NCI-H510A (cell line): ENCODE results near the gene FICD.

Experiments
- DNase-seq: peaks from one replicate; lab custom pipeline; 2025; lab: John Stamatoyannopoulos, UW

FICD gene

DNA sequence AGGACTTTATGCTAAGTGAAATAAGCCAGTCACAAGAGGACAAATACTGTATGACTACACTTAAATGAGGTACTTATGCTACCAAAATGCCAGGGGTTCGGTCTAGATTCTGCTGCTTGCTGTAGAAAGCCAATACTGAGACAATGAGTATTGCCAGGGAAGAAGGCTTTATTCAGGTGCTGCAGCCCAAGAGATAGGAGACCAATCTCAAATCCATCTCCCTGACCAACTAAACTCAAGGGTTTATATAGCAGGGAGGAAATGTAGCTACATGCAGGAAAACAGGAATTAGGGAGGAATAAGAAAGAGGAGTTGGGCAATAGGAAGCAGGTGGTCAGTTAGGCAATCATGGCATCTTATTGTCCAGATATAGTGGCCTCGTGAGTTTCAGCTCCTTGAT is 12.2 kb upstream of the FICD start:
- no peak for DNase-seq

DNA sequence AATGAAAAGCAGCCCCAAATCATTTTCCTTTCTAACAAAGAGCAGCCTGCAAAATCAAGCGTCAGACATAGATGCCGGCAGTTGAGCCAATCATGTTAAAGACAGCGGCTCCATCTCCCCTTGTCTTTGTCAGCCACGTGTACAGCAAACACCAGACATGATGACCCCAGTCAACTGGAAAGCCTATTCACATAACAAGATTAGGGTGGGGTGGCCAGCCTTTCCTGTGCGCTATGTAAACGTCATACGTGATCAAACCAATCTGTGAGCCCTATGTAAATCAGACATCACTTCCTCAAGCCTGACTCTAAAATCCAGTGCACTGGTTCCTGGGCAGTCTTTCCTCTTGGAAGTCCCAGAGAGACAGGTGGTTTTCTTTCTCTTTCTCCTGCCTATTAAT is 9.9 kb upstream of the FICD start:
- no peak for DNase-seq

DNA sequence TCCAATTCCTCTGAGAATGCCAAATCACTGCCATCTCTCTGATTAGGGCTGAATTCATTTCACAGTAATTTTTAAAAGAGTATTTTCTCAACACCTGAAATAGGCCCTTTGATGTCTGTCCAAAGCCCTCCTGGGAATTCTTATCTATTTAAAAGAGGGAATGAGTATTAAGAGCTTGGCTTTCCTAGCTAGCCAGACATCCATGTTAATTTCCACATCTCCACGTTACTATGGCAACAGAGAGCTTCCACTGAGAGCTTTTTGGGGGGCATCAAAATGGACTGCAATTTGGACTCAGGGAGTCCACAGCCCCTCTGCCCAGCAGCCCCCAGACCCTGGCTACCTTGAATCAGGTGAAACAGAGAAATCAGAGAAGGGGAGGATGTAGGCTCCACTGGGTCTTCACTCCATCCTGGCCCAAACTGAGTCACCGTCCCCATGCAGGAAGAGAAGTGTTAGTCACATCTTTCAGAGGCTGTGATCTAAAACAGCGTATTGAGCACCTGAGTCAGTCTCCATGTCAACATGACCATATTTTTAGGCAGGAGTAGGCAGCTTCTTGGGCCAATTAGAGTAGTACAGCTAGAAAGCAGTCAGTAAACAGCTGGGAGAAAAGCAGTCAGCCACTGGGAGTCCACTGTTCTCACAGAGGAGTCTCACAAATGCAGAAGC is 7.0 kb upstream of the FICD start:
- DNase-seq = no peak

DNA sequence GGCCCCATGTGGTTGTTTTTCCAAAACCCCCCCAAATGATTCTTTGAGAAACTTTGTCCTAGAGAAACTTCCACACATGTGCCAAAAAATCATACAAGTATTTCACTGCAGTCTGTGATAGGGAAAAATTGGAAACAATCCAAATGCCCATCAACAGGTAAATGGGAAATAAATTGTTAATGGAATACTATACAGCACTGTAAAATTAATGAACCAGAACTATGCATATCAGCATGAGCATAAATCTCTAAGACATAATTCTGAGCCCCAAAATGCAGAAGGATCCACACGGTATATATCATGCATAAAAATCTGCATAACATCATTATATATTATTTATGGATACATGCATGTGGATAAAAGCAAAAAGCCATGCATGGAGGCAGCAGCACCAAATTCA is 5.3 kb upstream of the FICD start:
- no peak for DNase-seq

DNA sequence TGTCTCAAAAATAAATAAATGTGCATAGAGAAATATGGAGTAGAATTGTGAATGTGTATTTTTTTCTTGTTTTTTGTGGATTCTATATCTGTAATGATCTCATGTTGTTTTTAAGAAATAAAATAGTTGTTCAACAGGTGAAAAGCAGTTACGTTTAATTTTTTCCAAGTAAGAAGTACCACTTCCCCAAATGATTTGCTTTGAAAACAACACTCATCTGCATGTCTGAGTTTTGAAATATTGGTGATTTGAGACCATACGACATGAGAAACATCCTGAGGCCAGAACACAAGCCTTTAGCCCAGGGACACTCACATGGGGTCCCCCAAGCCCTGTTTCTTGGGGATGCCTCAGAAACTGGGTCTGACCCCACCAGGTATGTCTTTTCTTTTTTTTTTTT is 4.2 kb upstream of the FICD start:
- no peak for DNase-seq

DNA sequence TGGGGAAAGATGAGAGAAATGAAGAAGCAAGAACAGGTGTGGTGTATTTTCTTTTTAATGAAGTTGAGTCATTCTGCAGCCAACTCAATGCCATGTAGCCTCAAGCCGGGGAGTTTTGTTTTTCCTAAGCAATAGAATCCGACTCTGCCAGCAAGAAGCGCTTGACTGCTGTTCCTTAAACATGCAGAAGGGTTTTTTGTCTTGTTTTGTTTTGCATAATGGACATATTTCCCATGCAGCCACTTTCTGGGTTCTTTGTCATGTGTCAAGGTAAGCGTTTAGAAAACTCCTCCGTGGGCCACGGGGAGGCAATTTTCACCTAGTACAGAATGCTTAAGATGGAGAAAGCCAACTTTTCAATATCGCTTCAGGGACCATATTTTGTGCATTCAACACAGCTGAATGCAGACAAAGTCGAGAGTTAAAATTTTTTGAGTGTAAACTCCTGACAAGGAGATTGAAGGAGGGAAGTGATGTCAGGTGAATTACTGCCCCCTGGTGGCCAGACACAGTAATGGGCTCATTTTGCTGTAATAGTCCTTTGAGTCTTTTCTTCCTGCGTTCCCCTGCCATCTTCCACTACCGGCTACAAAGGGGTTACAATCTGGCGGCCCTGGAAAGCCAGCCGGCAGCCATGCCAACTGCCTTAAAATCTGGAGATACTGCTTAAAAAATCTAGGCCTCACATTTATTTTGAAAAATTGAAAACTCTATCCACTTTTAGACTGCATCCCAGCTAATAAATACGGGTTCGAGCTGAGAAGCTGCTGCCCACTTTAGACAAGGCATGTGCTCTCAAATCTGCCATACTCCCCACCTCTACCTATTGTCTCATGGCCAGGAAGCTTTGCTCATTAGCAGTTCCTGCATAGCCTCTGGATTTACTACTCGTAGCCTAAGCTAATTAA is 3.2 kb upstream of the FICD start:
- no peak for DNase-seq

DNA sequence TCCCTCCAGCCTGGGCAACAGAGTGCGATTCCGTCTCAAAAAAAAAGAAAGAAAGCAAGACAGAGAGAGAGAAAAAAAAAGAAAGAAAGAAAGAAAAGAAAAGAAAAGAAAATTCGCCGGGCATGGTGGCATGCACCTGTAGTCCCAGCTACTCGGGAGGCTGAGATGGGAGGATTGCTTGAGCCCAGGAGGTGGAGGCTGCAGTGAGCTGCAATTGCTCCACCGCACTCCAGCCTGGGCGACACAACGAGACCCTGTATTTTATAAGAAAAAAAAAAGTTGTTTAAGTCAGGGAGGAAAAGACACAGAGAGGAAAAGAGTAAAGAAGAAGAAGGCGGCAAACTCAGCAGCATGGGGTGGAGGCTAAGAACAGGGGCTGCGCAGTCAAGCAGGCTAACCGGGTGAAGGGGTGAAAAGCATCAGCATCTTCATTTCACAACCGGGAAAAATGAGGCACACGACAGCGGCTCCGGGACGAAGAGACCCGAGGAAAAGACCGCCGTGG is 557 bp upstream of the FICD start:
- no peak for DNase-seq

DNA sequence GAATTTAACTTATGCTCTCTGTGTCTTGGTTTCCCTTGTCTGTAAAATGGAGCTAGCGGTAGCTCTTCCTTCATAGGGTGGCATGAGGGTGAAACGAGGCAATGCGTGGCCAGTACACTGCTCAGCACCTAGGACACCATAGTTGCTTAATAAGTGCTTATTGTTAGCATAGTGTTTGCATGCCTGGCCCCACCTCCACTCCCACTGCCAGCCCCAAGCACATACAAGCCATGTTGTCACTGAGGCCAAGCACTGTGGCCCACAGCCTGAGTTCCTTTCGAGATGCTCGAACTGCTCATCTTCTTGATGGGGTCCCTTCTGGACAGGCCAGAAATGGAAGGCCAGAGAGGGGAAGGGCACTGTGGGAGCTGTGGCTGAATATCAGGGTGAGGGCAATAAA is 839 bp downstream of the FICD start:
- no peak for DNase-seq

DNA sequence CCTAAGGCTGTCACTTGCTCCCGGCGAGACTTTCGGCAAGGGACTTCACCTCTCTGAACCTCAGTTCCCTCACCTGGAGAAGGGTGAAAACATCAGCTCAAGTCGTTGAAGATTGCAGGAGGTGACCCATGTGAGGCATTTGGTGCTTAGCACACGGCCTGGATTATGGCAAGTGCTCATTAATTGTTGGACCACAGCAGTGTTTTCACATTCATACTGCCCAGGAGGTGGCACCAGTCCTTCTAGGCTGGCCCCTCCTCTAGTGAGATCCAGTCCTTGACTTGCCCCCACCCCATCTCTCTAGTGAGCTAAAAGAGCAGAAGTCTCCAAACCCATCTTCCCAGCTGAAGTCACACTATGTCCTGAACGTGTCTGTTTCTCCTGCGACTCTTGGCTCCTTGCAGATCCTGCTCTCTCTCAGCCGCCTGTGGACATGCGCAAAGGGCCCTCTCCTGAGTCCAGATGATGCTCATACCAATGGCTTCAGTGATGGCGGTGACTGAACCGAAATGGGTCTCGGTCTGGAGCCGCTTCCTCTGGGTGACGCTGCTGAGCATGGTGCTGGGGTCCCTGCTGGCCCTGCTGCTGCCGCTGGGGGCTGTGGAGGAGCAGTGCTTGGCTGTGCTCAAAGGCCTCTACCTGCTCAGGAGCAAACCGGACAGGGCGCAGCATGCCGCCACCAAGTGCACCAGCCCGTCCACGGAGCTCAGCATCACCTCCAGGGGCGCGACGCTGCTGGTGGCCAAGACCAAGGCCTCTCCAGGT is 1.6 kb downstream of the FICD start:
- no peak for DNase-seq

DNA sequence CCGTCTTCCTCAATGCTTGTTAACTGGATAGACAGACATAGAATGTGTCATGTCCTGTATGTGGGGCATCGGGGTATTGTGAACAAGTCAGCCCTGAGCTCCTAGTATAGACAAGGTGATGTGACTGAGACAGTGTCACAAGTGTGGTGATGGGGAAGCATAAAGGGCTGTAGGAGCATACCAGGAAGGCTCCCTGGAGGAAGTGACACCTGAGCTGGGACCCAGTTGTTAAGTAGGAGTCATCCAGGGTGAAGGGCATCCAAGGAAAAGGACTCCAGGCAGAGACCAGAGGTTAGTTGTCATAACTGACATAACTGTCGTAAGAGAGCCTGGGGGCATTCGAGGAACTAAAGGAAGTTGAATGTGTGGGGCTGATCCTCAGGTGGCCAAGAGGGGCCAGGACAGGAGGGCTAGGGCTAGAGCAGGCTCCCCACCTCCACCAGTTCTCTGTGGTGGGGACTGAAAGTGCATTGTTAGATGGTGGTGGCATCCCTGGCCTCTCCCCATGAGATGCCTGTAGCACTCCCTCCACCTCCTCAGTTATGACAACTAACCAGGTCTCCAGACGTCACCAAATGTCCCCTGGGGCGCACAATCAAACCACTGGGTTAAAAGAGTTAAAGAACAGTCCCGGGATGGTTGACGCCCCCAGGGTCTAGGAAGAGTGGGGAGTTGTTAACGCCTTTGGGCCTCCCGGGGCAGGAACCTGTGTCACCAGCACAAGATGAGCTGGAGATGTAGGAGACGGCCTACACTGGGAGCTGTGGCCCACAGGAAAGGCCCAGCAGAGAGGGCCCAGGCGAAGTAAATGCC is 2.4 kb downstream of the FICD start:
- DNase-seq = no peak

DNA sequence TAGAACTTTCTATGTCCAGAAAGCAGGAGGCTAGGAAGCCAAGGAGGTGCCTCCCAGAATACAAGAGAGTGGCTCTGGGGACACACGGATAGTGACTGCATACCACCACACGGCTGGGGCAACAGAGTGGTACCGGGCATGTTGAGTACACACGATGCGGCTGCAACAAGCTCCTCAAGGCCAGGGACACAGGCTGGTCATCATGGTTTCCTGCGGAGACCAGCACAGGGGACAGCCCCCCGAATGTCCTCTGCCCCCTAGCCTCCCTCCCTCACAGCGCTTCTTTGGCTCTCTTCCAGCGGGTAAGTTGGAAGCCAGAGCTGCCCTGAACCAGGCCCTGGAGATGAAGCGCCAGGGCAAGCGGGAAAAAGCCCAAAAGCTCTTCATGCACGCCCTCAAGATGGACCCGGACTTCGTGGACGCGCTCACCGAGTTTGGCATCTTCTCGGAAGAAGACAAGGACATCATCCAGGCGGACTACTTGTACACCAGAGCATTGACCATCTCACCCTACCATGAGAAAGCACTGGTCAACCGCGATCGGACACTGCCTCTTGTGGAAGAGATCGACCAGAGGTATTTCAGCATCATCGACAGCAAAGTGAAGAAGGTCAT is 3.1 kb downstream of the FICD start:
- DNase-seq = no peak

DNA sequence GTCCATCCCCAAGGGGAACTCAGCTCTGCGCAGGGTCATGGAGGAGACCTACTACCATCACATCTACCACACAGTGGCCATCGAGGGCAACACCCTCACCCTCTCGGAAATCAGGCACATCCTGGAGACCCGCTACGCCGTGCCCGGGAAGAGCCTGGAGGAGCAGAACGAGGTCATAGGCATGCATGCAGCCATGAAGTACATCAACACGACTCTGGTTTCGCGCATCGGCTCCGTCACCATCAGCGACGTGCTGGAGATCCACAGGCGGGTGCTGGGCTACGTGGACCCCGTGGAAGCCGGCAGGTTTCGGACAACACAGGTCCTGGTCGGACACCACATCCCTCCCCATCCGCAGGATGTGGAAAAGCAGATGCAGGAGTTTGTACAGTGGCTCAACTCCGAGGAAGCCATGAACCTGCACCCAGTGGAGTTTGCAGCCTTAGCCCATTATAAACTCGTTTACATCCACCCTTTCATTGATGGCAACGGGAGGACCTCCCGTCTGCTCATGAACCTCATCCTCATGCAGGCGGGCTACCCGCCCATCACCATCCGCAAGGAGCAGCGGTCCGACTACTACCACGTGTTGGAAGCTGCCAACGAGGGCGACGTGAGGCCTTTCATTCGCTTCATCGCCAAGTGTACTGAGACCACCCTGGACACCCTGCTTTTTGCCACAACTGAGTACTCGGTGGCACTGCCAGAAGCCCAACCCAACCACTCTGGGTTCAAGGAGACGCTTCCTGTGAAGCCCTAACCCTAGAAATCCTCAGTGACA is 3.8 kb downstream of the FICD start:
- DNase-seq = no peak

DNA sequence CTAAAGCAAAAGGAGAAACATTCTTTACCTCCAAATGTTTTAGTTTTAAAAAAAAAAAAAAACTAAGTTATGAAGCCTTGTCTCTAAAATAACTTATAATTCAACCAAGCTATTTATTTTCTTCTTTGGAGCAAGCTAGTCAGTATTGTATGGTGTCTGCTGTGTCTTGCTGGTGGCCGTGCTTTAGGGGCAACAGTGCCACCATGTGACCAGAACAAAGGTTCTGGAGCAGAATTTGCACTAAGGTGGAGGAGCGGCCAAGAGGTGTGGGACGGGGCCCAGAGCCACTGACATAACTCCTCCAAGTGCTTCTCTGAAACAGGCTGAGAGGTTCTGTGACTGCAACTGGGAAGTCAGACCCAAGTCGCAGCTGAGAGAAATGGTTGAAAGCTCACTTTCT is 4.5 kb downstream of the FICD start:
- no peak for DNase-seq

DNA sequence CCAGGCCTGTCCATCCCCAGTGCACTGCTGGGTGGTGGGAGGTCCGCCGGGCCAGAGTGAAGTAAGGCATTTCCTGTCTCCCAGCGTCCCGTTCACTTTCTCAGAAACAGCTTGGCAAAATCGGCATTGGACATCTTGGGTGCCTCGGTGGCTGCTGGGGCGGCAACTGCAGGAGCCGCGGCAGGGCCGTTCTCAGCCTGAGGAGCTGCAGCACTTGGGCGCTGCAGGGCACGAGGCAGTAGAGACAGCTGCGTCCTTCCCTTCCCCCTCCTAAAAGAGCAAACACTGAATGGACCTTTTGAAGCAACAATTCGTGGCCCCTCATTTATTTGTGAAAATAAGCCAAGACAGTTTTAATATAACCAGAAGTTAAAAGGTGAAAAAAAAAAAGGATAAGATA is 8.3 kb downstream of the FICD start:
- DNase-seq = no peak

DNA sequence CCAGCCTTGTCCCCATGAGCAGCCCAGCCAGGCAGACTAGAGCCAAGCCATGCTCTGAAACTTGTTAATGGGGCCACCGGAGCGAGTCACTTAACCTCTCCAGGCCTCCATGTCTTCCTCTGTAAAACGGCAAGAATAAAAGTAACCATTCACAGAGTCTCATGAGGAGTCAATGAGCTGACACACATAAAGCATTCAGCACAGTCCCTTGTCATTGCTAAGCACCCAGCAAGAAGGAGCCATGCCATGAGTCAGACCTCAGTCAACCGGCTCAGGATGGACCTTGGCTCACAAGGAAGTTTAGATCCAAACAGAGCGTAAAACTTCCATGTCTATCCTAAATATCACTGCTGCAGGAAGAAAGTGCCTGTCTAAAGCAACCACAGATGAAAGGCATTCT is 10.6 kb downstream of the FICD start:
- DNase-seq = no peak

DNA sequence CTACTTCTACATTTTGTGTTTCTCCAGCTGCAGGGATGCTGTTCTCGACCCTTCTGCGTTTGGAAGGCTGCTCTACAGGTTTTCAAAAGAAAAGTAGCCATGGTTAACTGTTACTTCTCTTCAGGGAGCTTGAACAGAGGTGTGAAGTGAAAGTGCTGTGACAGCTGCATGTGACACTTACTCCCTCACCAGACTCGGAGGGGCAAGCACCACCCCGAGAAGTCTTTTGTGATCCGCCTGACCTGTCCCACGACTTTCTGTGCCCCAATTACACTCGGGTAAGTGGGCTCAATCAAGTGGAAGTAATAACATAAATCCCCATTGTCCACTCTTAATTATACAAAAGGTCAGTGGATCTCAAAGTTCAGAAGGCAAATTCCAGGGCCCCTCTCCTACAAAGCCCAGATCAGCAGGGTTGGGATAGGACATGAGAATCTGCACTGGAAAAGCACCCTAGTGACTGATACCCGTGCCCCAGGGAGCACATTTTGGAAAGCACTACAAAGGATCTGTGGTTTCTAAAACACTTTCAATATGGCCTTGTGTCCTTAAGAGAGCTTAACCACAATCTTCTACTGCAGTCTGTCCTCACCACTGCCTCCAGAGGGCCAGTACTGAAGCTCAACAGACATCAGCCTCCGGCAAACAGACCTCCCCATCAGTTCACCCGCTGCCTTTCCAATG is 11.5 kb downstream of the FICD start:
- no peak for DNase-seq

DNA sequence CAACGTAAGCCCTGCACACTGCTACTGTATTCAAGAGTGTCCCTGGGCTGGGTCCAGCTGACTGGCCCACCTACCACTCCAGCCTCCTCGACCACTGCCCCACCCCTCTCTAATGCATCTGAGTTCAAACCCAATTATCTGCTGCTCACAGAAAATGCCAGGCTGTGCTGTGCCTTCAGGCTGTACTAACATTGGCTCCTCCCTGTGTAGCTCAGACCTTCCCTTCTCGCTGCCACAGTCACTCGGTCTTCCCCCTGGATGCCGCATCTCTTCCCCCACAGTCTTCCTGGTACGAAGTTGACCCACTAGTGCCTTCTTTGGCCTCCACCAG is 12.1 kb downstream of the FICD start:
- DNase-seq = no peak

DNA sequence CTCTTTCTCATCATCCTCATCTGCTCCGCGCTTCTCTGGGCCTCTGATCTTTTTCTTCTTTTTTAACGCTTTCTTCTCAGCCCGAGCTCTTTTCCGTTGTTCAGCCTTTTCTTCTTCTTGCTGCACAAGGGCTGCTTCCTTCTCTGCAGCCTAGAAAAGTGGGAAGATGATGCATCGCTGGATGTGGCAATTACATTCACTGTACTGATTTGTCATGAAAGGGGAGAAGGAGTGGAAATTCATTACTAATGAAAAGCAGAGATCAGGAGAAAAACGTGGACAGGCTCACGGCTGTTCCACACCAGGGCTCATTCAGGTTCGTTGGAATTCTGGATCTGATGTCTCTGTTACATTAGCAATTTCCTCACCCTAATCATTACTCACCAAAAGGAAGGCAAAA is 15.1 kb downstream of the FICD start:
- no peak for DNase-seq

DNA sequence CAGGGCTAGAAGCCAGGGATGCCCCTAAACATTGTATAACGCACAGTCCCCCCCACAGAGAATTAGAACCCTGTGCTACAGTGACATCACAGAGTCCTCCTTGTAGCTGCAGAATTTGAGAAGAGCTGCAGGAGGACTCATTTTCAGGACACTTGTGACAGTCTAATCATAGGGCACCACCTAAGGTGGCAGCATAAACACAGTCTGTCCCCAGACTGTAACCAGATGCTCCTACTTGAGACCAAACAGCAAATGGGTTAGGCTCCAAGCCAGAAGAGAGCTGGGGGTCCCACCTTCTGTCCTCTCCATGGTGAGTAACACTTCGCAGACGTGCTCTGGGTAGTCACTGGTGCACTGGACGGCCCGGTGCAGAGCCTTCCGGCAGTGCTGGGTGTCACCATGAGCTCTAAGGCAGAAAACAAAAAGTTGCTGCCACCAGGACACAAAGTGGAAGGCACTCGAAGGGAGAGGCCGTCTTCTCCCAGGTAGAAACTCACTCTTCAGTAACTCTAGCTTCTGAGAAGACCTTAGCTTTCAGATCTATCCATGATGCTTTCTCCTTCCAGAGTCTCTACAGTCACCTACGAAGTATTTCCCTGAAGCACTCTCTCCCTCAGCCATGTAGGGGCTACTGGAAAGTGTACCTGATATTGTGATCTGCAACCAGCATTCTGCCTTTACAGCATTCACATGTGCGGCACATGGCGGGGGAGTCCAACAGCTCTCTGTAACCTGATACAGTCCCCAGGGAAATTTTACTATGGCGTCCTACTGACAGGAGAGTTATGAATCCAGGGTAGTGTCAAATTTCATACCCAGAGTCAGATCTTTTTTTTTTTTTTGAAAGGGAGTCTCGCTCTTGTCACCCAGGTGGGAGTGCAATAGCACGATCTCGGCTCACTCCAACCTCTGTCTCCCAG is 17.1 kb downstream of the FICD start:
- peak; percentile 11 for DNase-seq
